Spleen (tissue), 7 donors: Measurements from ENCODE around the gene VSX2.

Experiments used
- CTCF ChIP-seq, 11 experiments: fragments of 200-600 bp in 7 of 11; fragments of 450-650 bp in 4 of 11; sonication (generic) in 4 of 11; IDR thresholded peaks in 8 of 11; conservative IDR thresholded peaks in 3 of 11; 1 replicate in 7 of 11; 2 replicates in 4 of 11; pipeline versions ENCODE4 v1.4.0 to v1.8.0; 2016 to 2021; ENCODE audit warnings: antibody characterized with exemption in 11 of 11, inconsistent platforms in 4 of 11, mild to moderate bottlenecking in 1 of 11
- POLR2AphosphoS5 ChIP-seq, 3 donors: sonication (generic); formaldehyde crosslinking; IDR thresholded peaks; one replicate each; pipeline ENCODE4 v1.5.1; 2017; ENCODE audit warnings: antibody characterized with exemption in 3 of 3
- donor health status: DM: no; HTN: no; CAD: no; lungs with moderate emphysema.
- donor health status: DM: no; HTN: no; CAD: no.
- donor health status: DM: no; HTN: no; CAD: no.

GRCh38 chr14:74246542-74246941 lies 7.3 kb downstream of the VSX2 start:
- TF ChIP-seq CTCF (IDR thresholded peaks at IDR 0.05 in 8 of 11, conservative IDR thresholded peaks at IDR 0.05 in 3 of 11) (no peak), POLR2AphosphoS5 (IDR thresholded peaks at IDR 0.05) (no peak)
